HG03460 (cell line): ENCODE measurements around the gene EXD3.
"Not testable (repeated sequence)": the region's sequence is repeated elsewhere in the genome, so short reads cannot be mapped to it uniquely, and the experiment has no call there.

Source experiments
- ATAC-seq: cut with Tn5 transposase; IDR thresholded peaks from one replicate; pipeline ENCODE4 v1.9.1; 2021; ENCODE audit not compliant: unreplicated experiment

The EXD3 gene

GRCh38 chr9:137411645-137412380 lies 11.1 kb downstream of the EXD3 start:
- no peak for ATAC-seq

DNA sequence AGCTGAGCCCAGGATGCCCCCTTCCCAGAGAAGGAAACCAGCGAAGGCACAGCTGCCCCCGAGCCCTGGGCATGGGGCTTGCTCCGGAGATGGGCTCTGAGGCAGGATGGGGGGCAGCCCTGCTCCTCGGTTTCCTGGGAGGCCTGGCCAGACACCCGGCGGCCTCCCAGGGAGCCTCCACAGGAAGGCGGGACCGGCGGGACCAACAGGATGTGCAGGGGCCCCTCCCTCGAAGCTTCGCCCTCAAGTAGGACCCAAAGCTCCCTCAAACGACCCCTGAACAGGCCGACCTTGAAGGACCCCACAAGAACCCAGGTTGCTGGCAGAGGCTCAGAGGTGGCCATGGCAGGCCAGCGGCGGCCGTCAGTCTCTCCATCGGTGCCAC lies 11.7 kb downstream of the EXD3 start:
- no peak for ATAC-seq

DNA sequence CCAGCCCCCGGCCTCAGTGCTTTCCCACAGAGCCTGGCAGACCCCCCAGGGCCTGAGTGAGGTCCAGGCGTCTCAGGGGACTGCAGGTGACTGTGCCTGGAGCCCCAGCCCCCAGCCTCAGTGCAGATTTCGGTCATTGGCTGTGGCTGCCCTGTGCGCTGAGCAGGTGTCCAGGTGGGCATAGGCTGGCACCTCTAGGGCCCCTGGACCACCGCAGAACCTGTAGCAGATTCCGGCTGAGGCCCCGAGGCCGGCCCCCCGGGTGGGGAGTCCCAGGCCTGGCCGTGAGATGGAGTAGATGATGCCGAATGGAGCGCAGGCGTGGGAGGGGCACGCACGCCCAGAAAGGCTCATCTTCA lies 12.1 kb downstream of the EXD3 start:
- no peak for ATAC-seq

DNA sequence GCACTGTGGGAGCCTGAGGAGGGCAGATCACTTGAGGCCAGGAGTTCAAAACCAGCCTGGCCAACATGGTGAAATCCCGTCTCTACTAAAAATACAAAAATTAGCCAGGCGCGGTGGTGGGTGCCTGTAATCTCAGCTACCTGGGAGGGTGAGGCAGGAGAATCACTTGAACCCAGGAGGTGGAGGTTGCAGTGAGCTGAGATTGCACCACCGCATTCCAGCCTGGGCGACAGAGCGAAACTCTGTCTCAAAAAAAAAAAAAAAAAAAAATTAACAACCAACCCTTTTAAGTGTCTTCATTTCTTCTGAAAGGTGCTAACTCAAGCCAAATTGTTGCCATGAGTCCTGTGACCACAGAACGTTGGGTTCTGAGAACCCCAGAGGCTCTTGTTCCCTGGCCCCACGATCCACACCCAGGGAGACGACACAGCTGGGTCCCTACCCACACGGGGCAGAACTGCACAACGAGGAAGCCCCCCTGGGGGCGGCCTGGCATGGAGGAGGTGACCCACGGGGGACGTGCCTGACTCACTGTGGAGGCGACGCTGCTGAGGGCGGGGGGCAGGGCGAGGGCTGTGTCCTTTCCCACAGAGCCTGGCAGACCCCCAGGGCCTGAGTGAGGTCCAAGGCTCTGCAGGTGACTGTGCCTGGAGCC lies 12.6 kb downstream of the EXD3 start:
- ATAC-seq = not testable (repeated sequence)

- ATAC-seq = no peak
Observed at GRCh38 chr9:137409515-137409914, 13.4 kb downstream of the EXD3 start.

- no peak for ATAC-seq
Observed at GRCh38 chr9:137408651-137409405, 14.1 kb downstream of the EXD3 start.

DNA sequence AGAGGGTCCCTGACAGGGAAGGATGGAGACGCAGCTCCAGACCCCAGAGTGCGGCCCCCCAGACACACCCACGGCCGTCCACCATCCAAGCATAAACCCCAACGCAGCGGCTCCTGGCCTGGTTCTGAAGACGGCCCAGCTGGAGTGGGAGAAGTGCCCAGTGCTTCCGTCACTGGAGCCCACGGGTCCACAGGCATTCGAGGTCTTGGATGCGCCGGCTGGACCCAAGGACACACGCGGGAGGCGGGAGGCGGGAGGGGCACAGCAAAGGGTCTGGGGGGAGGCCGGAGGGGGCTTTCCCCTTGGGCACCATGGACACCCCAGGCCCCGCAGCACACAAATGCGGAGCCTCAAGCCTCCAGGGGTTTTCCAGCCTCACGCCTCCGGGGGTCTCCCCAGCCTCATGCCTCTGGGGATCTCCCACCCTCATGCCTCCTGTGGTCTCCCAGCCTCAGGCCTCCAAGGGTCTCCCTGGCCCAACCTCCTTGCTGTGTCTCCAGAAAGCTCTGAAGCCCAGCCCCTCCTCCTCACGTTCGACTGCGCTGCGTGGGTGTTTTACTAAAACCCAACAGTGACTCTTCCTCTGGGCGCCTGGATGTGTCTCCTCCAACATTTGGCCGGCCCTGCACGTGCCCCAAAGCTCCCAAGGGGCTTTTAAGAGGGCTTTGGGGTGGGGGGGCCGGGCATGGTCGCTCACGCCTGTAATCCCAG lies 15.2 kb downstream of the EXD3 start:
- no peak for ATAC-seq

DNA sequence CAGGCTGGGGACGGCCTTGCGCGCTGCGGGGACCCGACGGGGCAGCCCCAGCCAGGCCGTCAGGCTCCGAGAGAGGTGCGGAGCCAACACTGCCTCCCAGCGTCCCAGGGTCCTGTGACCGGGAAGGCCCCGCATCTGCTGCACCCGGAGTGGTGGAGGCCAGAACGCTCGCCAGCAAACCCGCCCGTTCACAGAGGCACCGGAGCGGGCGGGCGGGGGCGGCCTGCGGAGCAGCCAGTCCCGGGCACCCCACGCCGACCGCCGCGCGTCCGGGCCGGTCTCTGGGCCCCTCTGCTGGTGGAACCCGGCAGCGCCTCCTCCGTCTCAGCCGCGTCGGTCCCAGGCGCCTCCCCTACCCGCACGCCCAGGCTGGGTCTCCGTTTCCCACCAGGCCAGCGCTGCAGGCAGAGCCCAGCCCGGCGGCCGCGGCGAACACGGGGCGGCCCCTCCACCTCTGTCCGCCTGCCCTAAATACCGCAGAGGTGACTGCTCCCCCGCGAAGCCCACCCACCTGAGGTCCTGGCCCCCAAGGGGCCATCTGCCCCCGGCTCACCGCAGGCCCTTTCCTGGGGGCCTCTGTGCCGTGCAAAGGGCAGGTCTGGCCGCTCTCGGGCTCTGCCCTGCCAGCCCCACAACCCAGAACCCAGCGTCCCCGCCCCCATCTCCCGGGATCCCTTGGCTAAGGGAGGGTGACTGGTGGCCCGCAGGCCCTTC lies 15.9 kb downstream of the EXD3 start:
- ATAC-seq = no peak

- ATAC-seq = no peak
Observed at GRCh38 chr9:137406085-137406760, 16.7 kb downstream of the EXD3 start.

GRCh38 chr9:137405677-137406081 lies 17.3 kb downstream of the EXD3 start:
- ATAC-seq = no peak

DNA sequence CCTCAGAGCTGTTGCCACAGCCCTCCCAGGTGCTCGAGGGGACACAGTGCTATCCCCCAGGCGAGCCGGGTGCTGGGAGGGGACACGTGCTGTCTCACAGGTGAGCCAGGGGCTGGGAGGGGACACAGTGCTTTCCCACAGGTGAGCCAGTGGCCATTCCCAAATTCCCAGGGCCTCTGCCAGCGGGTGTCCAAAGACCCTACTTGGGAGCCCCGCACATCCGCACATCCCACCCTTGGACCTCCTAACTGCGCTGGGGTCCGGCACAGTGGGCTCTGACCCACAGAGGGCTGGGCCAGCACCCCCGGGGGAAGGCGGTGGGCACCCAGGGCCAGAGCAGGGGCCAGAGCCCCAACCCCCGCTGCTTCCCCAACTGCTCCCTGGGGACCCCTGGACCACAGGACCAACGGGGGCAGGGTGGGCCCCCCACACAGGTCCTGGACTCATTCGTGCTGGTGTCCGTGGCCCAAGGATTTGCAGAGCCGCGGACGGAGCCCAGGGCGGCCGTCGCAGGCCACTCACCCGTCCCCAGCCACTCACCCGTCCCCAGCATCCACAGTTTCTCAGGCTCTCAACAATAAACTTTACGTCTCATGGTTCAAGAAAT lies 17.9 kb downstream of the EXD3 start:
- ATAC-seq = no peak

GRCh38 chr9:137403269-137403668 lies 19.7 kb downstream of the EXD3 start:
- ATAC-seq = no peak

- ATAC-seq = no peak
Observed at GRCh38 chr9:137402746-137403145, 20.2 kb downstream of the EXD3 start.

GRCh38 chr9:137398561-137399468 lies 24.1 kb downstream of the EXD3 start:
- ATAC-seq = no peak

- no peak for ATAC-seq
Observed at GRCh38 chr9:137397675-137398423, 25.1 kb downstream of the EXD3 start.

GRCh38 chr9:137396634-137397367 lies 26.2 kb downstream of the EXD3 start:
- ATAC-seq = no peak

DNA sequence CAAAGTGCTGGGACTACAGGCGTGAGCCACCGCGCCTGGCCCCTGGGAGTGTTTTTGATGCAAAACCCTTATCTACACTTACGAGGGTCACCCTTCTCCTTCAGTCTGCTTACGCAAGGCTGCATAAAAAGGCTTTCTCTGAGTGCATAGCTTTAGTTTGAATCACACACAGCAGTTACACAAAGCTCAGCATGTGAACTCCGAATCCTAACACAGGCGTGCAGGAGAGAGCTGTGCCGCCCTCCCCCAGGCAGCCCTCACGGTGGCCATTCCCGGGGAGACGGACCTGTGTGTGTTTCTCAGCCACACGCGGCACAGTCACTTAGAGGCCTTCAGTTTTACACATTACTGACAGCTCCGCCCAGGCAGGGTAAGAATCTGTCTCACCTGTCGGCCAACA lies 26.7 kb downstream of the EXD3 start:
- ATAC-seq = no peak

- ATAC-seq = no peak
Observed at GRCh38 chr9:137395666-137396010, 27.3 kb downstream of the EXD3 start.
